Ishikawa (cell line): ENCODE results near the gene BRD9.

Source experiments
- EP300 ChIP-seq: IDR thresholded peaks from 2 replicates; pipeline ENCODE4 v1.6.1; 2012; ENCODE audit warnings: borderline replicate concordance
- YY1 ChIP-seq: IDR thresholded peaks from 2 replicates; pipeline ENCODE4 v1.6.1; 2012; ENCODE audit warnings: low read depth
- TF ChIP-seq, protein P1 (sequence below): IDR thresholded peaks from 2 replicates; pipeline ENCODE4 v1.6.1; 2012; ENCODE audit warnings: low read depth, mild to moderate bottlenecking

DNA sequence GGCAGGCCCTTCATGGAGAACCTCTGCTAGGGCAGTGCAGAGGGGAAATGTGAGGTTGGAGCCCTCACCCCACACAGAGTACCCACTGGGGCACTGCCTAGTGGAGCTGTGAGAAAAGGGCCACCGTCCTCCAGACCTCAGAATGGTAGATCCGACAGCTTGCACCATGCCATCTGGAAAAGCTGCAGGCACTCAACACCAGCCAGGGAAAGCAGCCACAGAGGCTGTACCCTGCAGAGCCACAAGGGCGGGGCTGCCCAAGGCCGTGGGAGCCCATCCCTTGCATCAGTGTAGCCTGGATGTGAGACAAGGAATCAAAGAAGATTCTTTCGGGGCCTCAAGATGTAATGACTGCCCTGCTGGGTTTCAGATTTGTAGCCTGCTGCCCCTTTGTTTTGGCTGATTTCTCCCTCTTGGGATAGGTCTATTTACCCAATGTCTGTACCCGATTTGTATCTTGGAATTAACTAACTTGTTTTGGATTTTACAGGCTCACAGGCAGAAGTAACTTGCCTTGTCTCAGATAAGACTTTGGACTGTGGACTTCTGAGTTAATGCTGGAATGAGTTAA is 25.2 kb downstream of the BRD9 start:
- TF ChIP-seq EP300 (no peak), YY1 (no peak)
- TF ChIP-seq, protein P1, sequence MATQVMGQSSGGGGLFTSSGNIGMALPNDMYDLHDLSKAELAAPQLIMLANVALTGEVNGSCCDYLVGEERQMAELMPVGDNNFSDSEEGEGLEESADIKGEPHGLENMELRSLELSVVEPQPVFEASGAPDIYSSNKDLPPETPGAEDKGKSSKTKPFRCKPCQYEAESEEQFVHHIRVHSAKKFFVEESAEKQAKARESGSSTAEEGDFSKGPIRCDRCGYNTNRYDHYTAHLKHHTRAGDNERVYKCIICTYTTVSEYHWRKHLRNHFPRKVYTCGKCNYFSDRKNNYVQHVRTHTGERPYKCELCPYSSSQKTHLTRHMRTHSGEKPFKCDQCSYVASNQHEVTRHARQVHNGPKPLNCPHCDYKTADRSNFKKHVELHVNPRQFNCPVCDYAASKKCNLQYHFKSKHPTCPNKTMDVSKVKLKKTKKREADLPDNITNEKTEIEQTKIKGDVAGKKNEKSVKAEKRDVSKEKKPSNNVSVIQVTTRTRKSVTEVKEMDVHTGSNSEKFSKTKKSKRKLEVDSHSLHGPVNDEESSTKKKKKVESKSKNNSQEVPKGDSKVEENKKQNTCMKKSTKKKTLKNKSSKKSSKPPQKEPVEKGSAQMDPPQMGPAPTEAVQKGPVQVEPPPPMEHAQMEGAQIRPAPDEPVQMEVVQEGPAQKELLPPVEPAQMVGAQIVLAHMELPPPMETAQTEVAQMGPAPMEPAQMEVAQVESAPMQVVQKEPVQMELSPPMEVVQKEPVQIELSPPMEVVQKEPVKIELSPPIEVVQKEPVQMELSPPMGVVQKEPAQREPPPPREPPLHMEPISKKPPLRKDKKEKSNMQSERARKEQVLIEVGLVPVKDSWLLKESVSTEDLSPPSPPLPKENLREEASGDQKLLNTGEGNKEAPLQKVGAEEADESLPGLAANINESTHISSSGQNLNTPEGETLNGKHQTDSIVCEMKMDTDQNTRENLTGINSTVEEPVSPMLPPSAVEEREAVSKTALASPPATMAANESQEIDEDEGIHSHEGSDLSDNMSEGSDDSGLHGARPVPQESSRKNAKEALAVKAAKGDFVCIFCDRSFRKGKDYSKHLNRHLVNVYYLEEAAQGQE, result no peak
